Endodermal cell (in vitro differentiated cells): Measurements from ENCODE around the gene SPAG16. TPM values are rescaled to one million over a fixed set of nuclear protein-coding genes. Genes with fewer than 3 reads are reported as not detected.

Experiments
- DNase-seq: peaks from one replicate; pipeline ENCODE4 v3.0.0-alpha.2; 2017
- H3K27ac ChIP-seq: 2 replicates; pipeline ENCODE4 v1.5.1; 2013; ENCODE audit warnings: mild to moderate bottlenecking, low read depth, low read length, moderate library complexity
- H3K27me3 ChIP-seq: 2 replicates; pipeline ENCODE4 v1.6.1; 2013; ENCODE audit warnings: mild to moderate bottlenecking, low read length, moderate library complexity; ENCODE audit not compliant: insufficient read depth, control insufficient read depth, poor library complexity, severe bottlenecking
- H3K36me3 ChIP-seq: 2 replicates; pipeline ENCODE4 v1.7.0; 2013; ENCODE audit warnings: mild to moderate bottlenecking, low read length, moderate library complexity; ENCODE audit not compliant: control insufficient read depth, insufficient read depth
- H3K4me1 ChIP-seq: one replicate; pipeline ENCODE4 v1.7.0; 2013; ENCODE audit warnings: low read length; ENCODE audit not compliant: control insufficient read depth, insufficient read depth
- H3K4me3 ChIP-seq: 2 replicates; pipeline ENCODE4 v1.5.1; 2013; ENCODE audit warnings: mild to moderate bottlenecking, low read length, moderate library complexity
- H3K9ac ChIP-seq: 2 replicates; pipeline ENCODE4 v1.6.1; 2013; ENCODE audit warnings: mild to moderate bottlenecking, low read length, moderate library complexity; ENCODE audit not compliant: poor library complexity, severe bottlenecking; ENCODE audit errors: extremely low read depth
- H3K9me3 ChIP-seq: 2 replicates; pipeline ENCODE4 v1.6.1; 2013; ENCODE audit warnings: mild to moderate bottlenecking, low read length, moderate library complexity; ENCODE audit not compliant: control insufficient read depth
- H3K27ac Mint-ChIP-seq: 2 replicates; pipeline ENCODE4 v1.8.0; 2020; ENCODE audit warnings: mixed read lengths
- H3K27me3 Mint-ChIP-seq: 2 replicates; pipeline ENCODE4 v1.8.0; 2021; ENCODE audit warnings: mild to moderate bottlenecking, mixed read lengths; ENCODE audit not compliant: insufficient read depth
- H3K36me3 Mint-ChIP-seq: 2 replicates; pipeline ENCODE4 v1.8.0; 2020; ENCODE audit warnings: low read depth, mixed read lengths
- H3K4me1 Mint-ChIP-seq: 2 replicates; pipeline ENCODE4 v1.8.0; 2020; ENCODE audit warnings: mixed read lengths
- H3K4me3 Mint-ChIP-seq: 2 replicates; pipeline ENCODE4 v1.8.0; 2020; ENCODE audit warnings: mild to moderate bottlenecking, moderate library complexity, mixed read lengths
- H3K9me3 Mint-ChIP-seq: 2 replicates; pipeline ENCODE4 v1.8.0; 2020; ENCODE audit warnings: mild to moderate bottlenecking, mixed read lengths
- CTCF ChIP-seq: fragments of 200-600 bp; sonication (generic); conservative IDR thresholded peaks from 2 replicates; pipeline ENCODE4 v1.5.0; 2021; ENCODE audit warnings: antibody characterized with exemption, mild to moderate bottlenecking
- WGBS, 2 experiments: methylation state at CpG; one replicate each; pipeline versions ENCODE4 v1.1.5 to v1.1.7; 2013; ENCODE audit warnings: missing lambda C conversion rate in 2 of 2, mixed read lengths in 1 of 2; ENCODE audit not compliant: insufficient coverage in 1 of 2, insufficient read length in 1 of 2; 5-methylcytosine and 5-hydroxymethylcytosine counted together
- total RNA-seq, 2 donors: library from RNA; stranded (reverse); fragmentation: NEBNext Ultra II Directional in 1 of 2; extraction: Animal tissue kit (Norgen Biotek cat#: 25700) in 1 of 2; gene quantifications; 2 replicates in 1 of 2; 3 replicates in 1 of 2; pipeline ENCODE4 v1.2.1, GENCODE V29; 2021

SPAG16 gene
- total RNA-seq, 2 donors from 2014 or later: 27.8 to 38.2 TPM

- Mint-ChIP-seq H3K4me1 (peaks cover 6% of the 10 kb centered on the region), H3K36me3 (no peaks in the 10 kb centered on the region), H3K27ac (no peak overlapping the region), H3K4me3 (no peak overlapping the region), H3K27me3 (no peaks in the 10 kb centered on the region), H3K9me3 (peaks cover 2% of the 10 kb centered on the region)
- Histone ChIP-seq H3K4me1 (no peaks in the 10 kb centered on the region), H3K4me3 (no peak overlapping the region), H3K27me3 (no peaks in the 10 kb centered on the region), H3K36me3 (no peaks in the 10 kb centered on the region), H3K27ac (no peak overlapping the region), H3K9ac (no peak overlapping the region), H3K9me3 (no peaks in the 10 kb centered on the region)
- WGBS, 2 experiments: 96 to 98% methylated on average over 7 to 10 of the region's 10 CpGs
- TF ChIP-seq CTCF: no peak
- no peak for DNase-seq
Observed at GRCh38 chr2:213411582-213412289, 127.5 kb downstream of the SPAG16 start.

- DNase-seq: no peak
- no peak overlapping the region for H3K9ac ChIP-seq
- WGBS, 2 experiments: 80 to 90% methylated on average over 1 of the region's 1 CpG
- no peaks in the 10 kb centered on the region for H3K4me1 ChIP-seq
- no peaks in the 10 kb centered on the region for H3K27me3 ChIP-seq
- Mint-ChIP-seq H3K4me1 (no peaks in the 10 kb centered on the region), H3K36me3 (no peaks in the 10 kb centered on the region), H3K27ac (no peak overlapping the region), H3K9me3 (no peaks in the 10 kb centered on the region), H3K4me3 (no peak overlapping the region), H3K27me3 (no peaks in the 10 kb centered on the region)
- TF ChIP-seq CTCF: no peak
- H3K9me3 ChIP-seq: no peaks in the 10 kb centered on the region
- H3K36me3 ChIP-seq: no peaks in the 10 kb centered on the region
- H3K4me3 ChIP-seq: no peak overlapping the region
- no peak overlapping the region for H3K27ac ChIP-seq
Observed at GRCh38 chr2:213415093-213415492, 130.8 kb downstream of the SPAG16 start.

GRCh38 chr2:213416832-213417231 is 132.6 kb downstream of the SPAG16 start:
- no peak for TF ChIP-seq CTCF
- Mint-ChIP-seq H3K27ac (no peak overlapping the region), H3K36me3 (no peaks in the 10 kb centered on the region), H3K4me1 (no peaks in the 10 kb centered on the region), H3K4me3 (no peak overlapping the region), H3K9me3 (peaks cover 1% of the 10 kb centered on the region), H3K27me3 (no peaks in the 10 kb centered on the region)
- 74% methylated on average over 1 of the region's 1 CpG; no CpG with 5 or more reads in 1 of the 2 experiments for WGBS, 2 experiments
- DNase-seq: no peak
- Histone ChIP-seq H3K27ac (no peak overlapping the region), H3K36me3 (no peaks in the 10 kb centered on the region), H3K27me3 (no peaks in the 10 kb centered on the region), H3K4me3 (no peak overlapping the region), H3K9ac (no peak overlapping the region), H3K9me3 (peaks cover 4% of the 10 kb centered on the region), H3K4me1 (no peaks in the 10 kb centered on the region)
